ENCODE measurements around the gene DDX41. TPM values are rescaled to one million over a fixed set of nuclear protein-coding genes. Genes with fewer than 3 reads are reported as not detected.

DDX41 gene
- total and polyA plus RNA-seq, 12 donors: 19.7 to 55.7 (median 30.4) TPM

DNA sequence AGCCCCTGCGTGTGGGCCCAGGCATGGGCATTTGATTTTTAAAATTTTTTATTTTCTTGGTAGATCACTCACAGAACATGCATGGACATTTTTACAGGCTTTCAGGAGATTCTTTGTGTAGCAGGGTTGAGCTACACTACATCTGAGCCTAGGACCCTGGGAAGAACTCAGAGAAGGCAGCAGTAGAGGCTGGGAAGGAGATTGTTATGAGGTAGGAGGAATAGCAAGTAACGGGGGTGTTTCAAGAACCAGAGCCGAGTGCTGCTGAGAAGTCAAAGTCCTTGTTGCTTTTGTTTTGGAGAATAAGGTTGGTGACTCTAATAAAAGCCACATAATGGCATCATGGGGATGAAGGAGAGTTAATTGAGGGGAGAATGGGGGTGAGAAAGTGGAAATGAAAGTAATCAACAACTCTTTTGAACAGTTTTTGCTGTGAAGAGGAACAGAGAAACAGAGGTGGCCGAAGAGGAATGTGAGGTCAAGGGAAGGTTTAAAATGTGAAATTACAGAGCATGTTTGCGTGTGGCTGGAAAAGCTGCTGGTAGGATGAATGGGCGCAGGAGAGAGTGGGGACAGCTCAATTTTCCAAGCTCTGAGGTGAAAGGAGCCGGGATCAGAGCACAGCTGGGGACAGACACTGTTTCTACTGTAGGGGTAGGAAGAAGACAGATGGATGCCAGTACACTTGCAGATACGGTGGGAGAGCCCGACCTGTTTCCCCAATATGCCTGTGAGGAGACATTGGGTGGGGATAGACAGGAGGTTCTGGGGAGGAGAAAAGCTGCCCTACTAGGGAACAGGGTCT, 14.7 kb downstream of the DDX41 start:
- DNase-seq (no peak), ATAC-seq (no peak)
- Histone ChIP-seq H3K4me3 (no peak overlapping the region), H3K4me1 (peaks cover 0 to 46% (median 25%) of the 10 kb centered on the region in 9 donors), H3K27me3 (no peaks in the 10 kb centered on the region), H3K36me3 (peaks cover 0 to 41% (median 0%) of the 10 kb centered on the region in 9 donors), H3K9me3 (no peaks in the 10 kb centered on the region), H3K27ac (no peak overlapping the region)
- WGBS, 2 donors: 69 to 75% methylated on average over 9 of the region's 9 CpGs
- intact Hi-C loops (cut with DNase I): loop anchor here (1.0 to 10.0 kb wide), 9 partner anchors 45 to 187 kb away; partner anchors contain the start of gene MXD3 (in 1 of the 10)
- TF ChIP-seq, protein P1, sequence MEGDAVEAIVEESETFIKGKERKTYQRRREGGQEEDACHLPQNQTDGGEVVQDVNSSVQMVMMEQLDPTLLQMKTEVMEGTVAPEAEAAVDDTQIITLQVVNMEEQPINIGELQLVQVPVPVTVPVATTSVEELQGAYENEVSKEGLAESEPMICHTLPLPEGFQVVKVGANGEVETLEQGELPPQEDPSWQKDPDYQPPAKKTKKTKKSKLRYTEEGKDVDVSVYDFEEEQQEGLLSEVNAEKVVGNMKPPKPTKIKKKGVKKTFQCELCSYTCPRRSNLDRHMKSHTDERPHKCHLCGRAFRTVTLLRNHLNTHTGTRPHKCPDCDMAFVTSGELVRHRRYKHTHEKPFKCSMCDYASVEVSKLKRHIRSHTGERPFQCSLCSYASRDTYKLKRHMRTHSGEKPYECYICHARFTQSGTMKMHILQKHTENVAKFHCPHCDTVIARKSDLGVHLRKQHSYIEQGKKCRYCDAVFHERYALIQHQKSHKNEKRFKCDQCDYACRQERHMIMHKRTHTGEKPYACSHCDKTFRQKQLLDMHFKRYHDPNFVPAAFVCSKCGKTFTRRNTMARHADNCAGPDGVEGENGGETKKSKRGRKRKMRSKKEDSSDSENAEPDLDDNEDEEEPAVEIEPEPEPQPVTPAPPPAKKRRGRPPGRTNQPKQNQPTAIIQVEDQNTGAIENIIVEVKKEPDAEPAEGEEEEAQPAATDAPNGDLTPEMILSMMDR (IDR thresholded peaks at IDR 0.05): no peak

DNA sequence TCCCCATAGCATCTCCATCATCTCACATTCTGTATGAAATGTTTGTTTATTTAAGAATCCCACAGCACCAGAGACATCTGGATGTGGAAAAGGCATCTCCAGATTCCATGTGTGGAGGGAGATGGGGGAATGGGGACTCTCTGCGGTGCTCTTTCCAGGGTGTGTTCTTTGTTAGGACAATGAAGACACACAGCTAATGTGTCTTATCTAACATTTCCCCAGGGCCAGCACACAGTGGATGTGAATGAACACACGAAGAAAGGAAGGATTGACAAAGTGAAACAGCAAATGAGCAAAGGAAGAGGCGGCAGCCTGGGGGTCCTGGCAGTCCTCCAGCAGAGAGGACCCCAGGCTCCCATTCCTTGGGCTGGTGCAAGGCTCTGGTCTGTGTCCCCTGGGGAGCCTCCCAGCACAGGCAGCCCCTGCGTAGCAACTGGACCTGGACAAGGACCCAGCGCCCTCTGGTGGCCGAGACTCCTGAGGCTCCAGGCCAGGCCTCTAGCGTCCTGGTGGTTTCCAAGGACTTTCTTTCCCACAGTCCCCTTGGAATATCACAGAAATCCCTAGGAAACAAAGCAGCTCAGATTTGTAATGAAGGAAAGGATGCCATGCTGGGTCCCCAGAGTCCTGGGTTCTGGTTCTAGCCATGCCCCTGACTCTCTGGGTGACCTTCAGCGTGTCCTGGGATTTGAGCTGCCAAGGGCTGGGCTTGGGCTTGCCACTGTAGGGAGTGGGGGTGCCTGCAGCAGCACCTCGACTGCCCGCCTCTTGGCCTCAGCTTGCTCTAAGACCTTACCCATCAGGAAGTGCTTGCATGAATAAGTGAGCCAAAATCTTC, 15.9 kb downstream of the DDX41 start:
- peak; percentile 92 to 95 for DNase-seq
- TF ChIP-seq, protein P1 (IDR thresholded peaks at IDR 0.05): peak; percentile 90 to 99 (median 97)
- Histone ChIP-seq H3K4me3 (peak overlapping the region in 1 of 10 donors; percentile 1), H3K4me1 (peaks cover 3 to 44% (median 32%) of the 10 kb centered on the region in 9 donors), H3K9me3 (no peaks in the 10 kb centered on the region), H3K36me3 (peaks cover 0 to 30% (median 0%) of the 10 kb centered on the region in 9 donors), H3K27ac (peak overlapping the region in 5 of 10 donors; percentile 19 to 47 (median 44)), H3K27me3 (no peaks in the 10 kb centered on the region)
- WGBS, 2 donors: 17 to 19% methylated on average over 10 of the region's 10 CpGs
- intact Hi-C loops (cut with DNase I): loop anchor here in 9 of 10 donors (1.0 to 10.0 kb wide), 9 partner anchors 44 to 186 kb away; partner anchors contain the start of gene MXD3 (in 1 of the 9)
- ATAC-seq: peak in 7 of 8 donors; percentile 18 to 62 (median 51)

DNA sequence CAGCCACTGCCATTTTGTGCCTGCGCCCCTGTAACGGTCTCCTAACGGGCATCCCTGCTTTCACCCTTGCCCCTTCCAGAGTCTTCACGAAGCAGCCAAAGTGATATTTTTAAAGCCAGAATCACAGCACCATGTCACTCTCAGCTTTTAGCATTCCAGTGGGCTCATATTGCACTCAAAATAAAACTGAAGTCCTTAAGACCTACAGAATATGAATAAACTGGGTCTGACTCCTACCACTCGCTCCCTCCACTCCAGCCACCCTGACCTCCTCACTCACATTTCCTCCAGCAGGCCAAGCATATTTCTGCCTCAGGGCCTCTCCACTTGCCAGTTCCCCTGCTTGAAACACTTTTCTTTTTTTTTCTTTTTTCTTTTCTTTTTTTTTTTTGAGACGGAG, 16.9 kb downstream of the DDX41 start:
- DNase-seq: no peak
- no peak for ATAC-seq
- WGBS, 2 donors: 80 to 84% methylated on average over 6 of the region's 6 CpGs
- Histone ChIP-seq H3K27me3 (no peaks in the 10 kb centered on the region), H3K36me3 (peaks cover 0 to 21% (median 0%) of the 10 kb centered on the region in 9 donors), H3K9me3 (no peaks in the 10 kb centered on the region), H3K27ac (no peak overlapping the region), H3K4me1 (peaks cover 12 to 55% (median 43%) of the 10 kb centered on the region in 9 donors), H3K4me3 (no peak overlapping the region)
- TF ChIP-seq, protein P1 (IDR thresholded peaks at IDR 0.05): no peak
- intact Hi-C loops (cut with DNase I): loop anchor here in 9 of 10 donors (2.0 to 10.0 kb wide), 8 partner anchors 43 to 188 kb away; partner anchors contain the start of gene MXD3 (in 3 of the 9)
